GM19043 (cell line): ENCODE results near the gene UBE2Q1.

Source experiments
- ATAC-seq: cut with Tn5 transposase; IDR thresholded peaks from one replicate; pipeline ENCODE4 v1.9.1; 2021; ENCODE audit warnings: low read depth; ENCODE audit not compliant: unreplicated experiment

Gene UBE2Q1

GRCh38 chr1:154557939-154558719, at the start of gene UBE2Q1:
Gene UBE2Q1, minus strand, starts transcription at chr1:154558662. Its CDS starts 109 bp downstream, at chr1:154558553.
- no peak for ATAC-seq

GRCh38 chr1:154607609-154608396, 49.3 kb upstream of the UBE2Q1 start, which contains the start of gene ADAR:
Gene ADAR, minus strand, starts transcription at chr1:154608186. Its CDS starts 180 bp downstream, at chr1:154608006.
- ATAC-seq: peak; percentile 54

GRCh38 chr1:154607106-154607608, 48.7 kb upstream of the UBE2Q1 start:
- ATAC-seq: no peak

- ATAC-seq: no peak
These were observed 47.1 kb upstream of the UBE2Q1 start for GRCh38 chr1:154605534-154605933.

GRCh38 chr1:154603317-154603716, 44.9 kb upstream of the UBE2Q1 start:
- ATAC-seq: no peak

- ATAC-seq: no peak
These were observed 41.2 kb upstream of the UBE2Q1 start for GRCh38 chr1:154599658-154600057.

- no peak for ATAC-seq
These were observed 40.6 kb upstream of the UBE2Q1 start for GRCh38 chr1:154598871-154599635.

- ATAC-seq: no peak
These were observed 37.2 kb upstream of the UBE2Q1 start for GRCh38 chr1:154595621-154596020.

- ATAC-seq: no peak
These were observed 36.3 kb upstream of the UBE2Q1 start for GRCh38 chr1:154594811-154595210.

- no peak for ATAC-seq
These were observed 34.9 kb upstream of the UBE2Q1 start for GRCh38 chr1:154593390-154593789.

- no peak for ATAC-seq
These were observed 32.7 kb upstream of the UBE2Q1 start for GRCh38 chr1:154591206-154591605.

GRCh38 chr1:154590756-154591155, 32.3 kb upstream of the UBE2Q1 start:
- no peak for ATAC-seq

- ATAC-seq: no peak
These were observed 31.3 kb upstream of the UBE2Q1 start for GRCh38 chr1:154589780-154590179.

- ATAC-seq: no peak
These were observed 28.2 kb upstream of the UBE2Q1 start for GRCh38 chr1:154586641-154587040.

- ATAC-seq: no peak
These were observed 27.8 kb upstream of the UBE2Q1 start for GRCh38 chr1:154586231-154586630.

GRCh38 chr1:154584267-154584994, 26.0 kb upstream of the UBE2Q1 start:
- no peak for ATAC-seq

- no peak for ATAC-seq
These were observed 25.3 kb upstream of the UBE2Q1 start for GRCh38 chr1:154583773-154584172.

GRCh38 chr1:154582885-154583284, 24.4 kb upstream of the UBE2Q1 start:
- ATAC-seq: no peak

- ATAC-seq: no peak
These were observed 23.3 kb upstream of the UBE2Q1 start for GRCh38 chr1:154581766-154582165.

- ATAC-seq: no peak
These were observed 20.9 kb upstream of the UBE2Q1 start for GRCh38 chr1:154579374-154579773.
